Stimulated activated naive B cell treated with anti-CD40 and anti-IgM and Interleukin-4, amounts not matched to agents 10 μg/mL and 1 μg/mL and 100 μg/mL, for 72 hours (primary cell): ENCODE measurements around the gene CKLF.
"Not testable (repeated sequence)": the region's sequence is repeated elsewhere in the genome, so short reads cannot be mapped to it uniquely, and the experiment has no call there.

Experiments
- ATAC-seq, 2 donors: fragments of 150-1000 bp; cut with Tn5 transposase; replicated peaks; 2 replicates each; pipeline ENCODE4 v1.10.0; 2021; ENCODE audit warnings: moderate library complexity in 1 of 2
- DNase-seq: peaks from one replicate; pipeline ENCODE4 v3.0.0; 2021
- H3K27ac Mint-ChIP-seq: one replicate; pipeline ENCODE4 v1.8.0; 2022; ENCODE audit warnings: mild to moderate bottlenecking, mixed read lengths
- H3K27me3 Mint-ChIP-seq, 2 donors: one replicate each; pipeline ENCODE4 v1.8.0; 2022; ENCODE audit warnings: mixed read lengths in 2 of 2
- H3K36me3 Mint-ChIP-seq, 2 donors: one replicate each; pipeline ENCODE4 v1.8.0; 2022; ENCODE audit warnings: mixed read lengths in 2 of 2, mild to moderate bottlenecking in 1 of 2
- H3K4me1 Mint-ChIP-seq, 2 donors: one replicate each; pipeline ENCODE4 v1.8.0; 2022; ENCODE audit warnings: mixed read lengths in 2 of 2, mild to moderate bottlenecking in 1 of 2
- H3K4me3 Mint-ChIP-seq, 2 donors: one replicate each; pipeline ENCODE4 v1.8.0; 2022; ENCODE audit warnings: mild to moderate bottlenecking in 2 of 2, mixed read lengths in 2 of 2, moderate library complexity in 1 of 2
- H3K9me3 Mint-ChIP-seq, 2 donors: one replicate each; pipeline ENCODE4 v1.8.0; 2022; ENCODE audit warnings: mixed read lengths in 2 of 2, mild to moderate bottlenecking in 1 of 2

The CKLF gene

DNA sequence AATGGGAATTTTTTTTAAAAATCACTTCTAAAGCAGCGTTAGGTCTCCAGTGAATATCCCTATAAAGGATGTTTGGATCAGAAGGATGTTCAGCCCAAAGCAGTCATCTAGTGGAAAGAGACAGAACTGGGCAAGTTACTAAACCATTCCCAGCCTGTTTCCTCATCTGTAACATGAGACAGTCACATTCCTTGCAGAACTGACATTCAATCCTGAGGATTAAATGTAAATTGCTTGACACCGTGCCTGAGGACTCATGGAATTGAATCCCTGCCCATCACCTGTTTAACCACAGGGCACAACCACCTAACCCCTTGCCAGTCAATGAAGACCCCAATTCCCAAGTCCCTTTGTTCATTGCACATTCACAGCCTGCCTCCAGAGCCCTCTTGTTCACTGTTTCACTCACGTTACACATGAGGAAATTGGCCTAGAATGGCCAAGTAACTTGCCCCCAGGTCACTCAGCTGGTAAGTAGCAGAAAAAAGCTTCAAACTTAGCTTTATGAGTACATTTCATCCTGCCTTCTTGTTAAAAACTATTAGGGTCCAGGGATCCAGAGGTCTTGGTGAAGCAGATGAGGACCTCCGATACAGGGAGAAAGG, 28.3 kb downstream of the CKLF start:
- Mint-ChIP-seq H3K9me3 (peaks cover 0 to 1% of the 10 kb centered on the region in 2 donors), H3K4me3 (no peak overlapping the region), H3K4me1 (peaks cover 21% of the 10 kb centered on the region in 2 donors), H3K27me3 (peaks cover 59 to 62% of the 10 kb centered on the region in 2 donors), H3K36me3 (no peaks in the 10 kb centered on the region), H3K27ac (no peak overlapping the region)
- DNase-seq (no peak), ATAC-seq (no peak)

- no peaks in the 10 kb centered on the region for H3K36me3 Mint-ChIP-seq
- peaks cover 60 to 62% of the 10 kb centered on the region in 2 donors for H3K27me3 Mint-ChIP-seq
- peak in 1 of 2 donors; percentile 16 for ATAC-seq
- no peak overlapping the region for H3K27ac Mint-ChIP-seq
- H3K4me1 Mint-ChIP-seq = peaks cover 26 to 28% of the 10 kb centered on the region in 2 donors
- no peak for DNase-seq
- H3K4me3 Mint-ChIP-seq = no peak overlapping the region
- peaks cover 0 to 1% of the 10 kb centered on the region in 2 donors for H3K9me3 Mint-ChIP-seq
Observed at GRCh38 chr16:66581246-66581952, 29.0 kb downstream of the CKLF start.

- ATAC-seq (no peak), DNase-seq (no peak)
- H3K4me3 Mint-ChIP-seq = peak overlapping the region in 1 of 2 donors; percentile 3
- H3K27me3 Mint-ChIP-seq = peaks cover 26 to 37% of the 10 kb centered on the region in 2 donors
- peaks cover 33 to 50% of the 10 kb centered on the region in 2 donors for H3K4me1 Mint-ChIP-seq
- H3K27ac Mint-ChIP-seq = peak overlapping the region; percentile 47
- no peaks in the 10 kb centered on the region for H3K36me3 Mint-ChIP-seq
- peaks cover 0 to 1% of the 10 kb centered on the region in 2 donors for H3K9me3 Mint-ChIP-seq
Observed at GRCh38 chr16:66585481-66586239, 33.3 kb downstream of the CKLF start.

DNA sequence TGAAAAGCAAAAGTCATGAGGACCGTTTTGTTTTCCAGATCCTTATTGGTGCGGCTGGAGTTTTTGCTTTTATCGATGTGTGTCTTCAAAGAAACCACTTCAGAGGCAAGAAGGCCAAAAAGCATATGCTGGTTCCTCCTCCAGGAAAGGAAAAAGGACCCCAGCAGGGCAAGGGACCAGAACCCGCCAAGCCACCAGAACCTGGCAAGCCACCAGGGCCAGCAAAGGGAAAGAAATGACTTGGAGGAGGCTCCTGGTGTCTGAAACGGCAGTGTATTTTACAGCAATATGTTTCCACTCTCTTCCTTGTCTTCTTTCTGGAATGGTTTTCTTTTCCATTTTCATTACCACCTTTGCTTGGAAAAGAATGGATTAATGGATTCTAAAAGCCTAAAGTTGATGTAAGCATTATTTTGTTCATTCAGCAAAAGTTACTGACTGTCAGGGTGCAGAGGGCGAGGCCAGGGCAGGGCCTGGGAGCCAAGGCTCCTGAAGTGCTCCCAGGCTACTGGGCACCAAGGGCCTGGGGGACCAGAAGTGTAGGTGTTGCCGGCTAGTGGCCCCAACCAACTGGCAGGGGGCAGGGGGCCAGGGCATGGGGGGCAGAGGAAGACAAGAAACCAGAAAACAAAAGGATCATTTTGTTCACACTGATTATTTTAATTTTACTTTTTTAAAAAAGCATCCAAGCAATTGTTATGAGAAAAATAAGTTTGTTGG, 35.7 kb downstream of the CKLF start:
- Mint-ChIP-seq H3K4me3 (peak overlapping the region in 1 of 2 donors; percentile 76), H3K4me1 (peaks cover 26 to 52% of the 10 kb centered on the region in 2 donors), H3K27ac (no peak overlapping the region), H3K27me3 (peaks cover 17 to 38% of the 10 kb centered on the region in 2 donors), H3K36me3 (no peaks in the 10 kb centered on the region), H3K9me3 (no peaks in the 10 kb centered on the region)
- DNase-seq (no peak), ATAC-seq (no peak)

- Mint-ChIP-seq H3K27me3 (peaks cover 17 to 38% of the 10 kb centered on the region in 2 donors), H3K27ac (no peak overlapping the region), H3K4me3 (peak overlapping the region; percentile 49 to 50), H3K4me1 (peaks cover 26 to 53% of the 10 kb centered on the region in 2 donors), H3K36me3 (no peaks in the 10 kb centered on the region), H3K9me3 (peaks cover 0 to 2% of the 10 kb centered on the region in 2 donors)
- peak; percentile 90 to 94 for ATAC-seq
- no peak for DNase-seq
Observed at GRCh38 chr16:66588981-66589713, 36.8 kb downstream of the CKLF start.

GRCh38 chr16:66590322-66590721, 37.9 kb downstream of the CKLF start:
- Mint-ChIP-seq H3K9me3 (peaks cover 0 to 2% of the 10 kb centered on the region in 2 donors), H3K4me1 (peaks cover 34 to 63% of the 10 kb centered on the region in 2 donors)

DNA sequence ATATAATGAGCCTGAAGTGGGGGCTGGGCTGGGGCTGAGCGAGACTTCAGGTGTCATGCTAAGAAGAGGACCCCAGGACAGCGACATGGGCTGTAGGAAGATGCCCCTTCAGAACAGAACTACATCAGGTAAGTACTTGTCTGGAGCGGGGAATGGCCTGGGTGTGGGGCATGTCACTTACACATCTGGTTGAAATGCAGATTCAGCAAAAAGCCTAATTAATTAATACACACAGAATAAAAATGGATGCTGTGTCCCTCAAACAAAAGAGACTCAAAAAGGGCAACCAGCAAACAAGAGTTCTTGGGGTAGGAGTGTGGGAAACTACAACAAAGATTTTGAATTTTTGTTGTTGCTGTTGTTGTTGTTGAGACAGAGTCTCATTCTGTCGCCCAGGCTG, 38.6 kb downstream of the CKLF start:
- peaks cover 27 to 56% of the 10 kb centered on the region in 2 donors for H3K4me1 Mint-ChIP-seq
- no peak overlapping the region for H3K27ac Mint-ChIP-seq
- no peaks in the 10 kb centered on the region for H3K36me3 Mint-ChIP-seq
- H3K4me3 Mint-ChIP-seq = no peak overlapping the region
- DNase-seq (no peak), ATAC-seq (no peak)
- peaks cover 5 to 30% of the 10 kb centered on the region in 2 donors for H3K27me3 Mint-ChIP-seq
- H3K9me3 Mint-ChIP-seq = peaks cover 0 to 2% of the 10 kb centered on the region in 2 donors

More at GRCh38 chr16:66590322-66590721, 37.9 kb downstream of the CKLF start:
- Mint-ChIP-seq H3K4me3 (peak overlapping the region; percentile 72 to 82), H3K36me3 (no peaks in the 10 kb centered on the region), H3K27ac (peak overlapping the region; percentile 0), H3K27me3 (peaks cover 12 to 36% of the 10 kb centered on the region in 2 donors)
- ATAC-seq = no peak
- DNase-seq = no peak

GRCh38 chr16:66592241-66592640, 39.9 kb downstream of the CKLF start:
- Mint-ChIP-seq H3K27me3 (peaks cover 6 to 24% of the 10 kb centered on the region in 2 donors), H3K36me3 (no peaks in the 10 kb centered on the region), H3K4me1 (peaks cover 22 to 52% of the 10 kb centered on the region in 2 donors), H3K27ac (no peak overlapping the region), H3K9me3 (peaks cover 0 to 2% of the 10 kb centered on the region in 2 donors), H3K4me3 (no peak overlapping the region)
- ATAC-seq = no peak
- no peak for DNase-seq

- ATAC-seq (no peak), DNase-seq (no peak)
- no peak overlapping the region for H3K27ac Mint-ChIP-seq
- peaks cover 20 to 51% of the 10 kb centered on the region in 2 donors for H3K4me1 Mint-ChIP-seq
- H3K27me3 Mint-ChIP-seq = peaks cover 9 to 28% of the 10 kb centered on the region in 2 donors
- peaks cover 0 to 2% of the 10 kb centered on the region in 2 donors for H3K9me3 Mint-ChIP-seq
- no peaks in the 10 kb centered on the region for H3K36me3 Mint-ChIP-seq
- H3K4me3 Mint-ChIP-seq = no peak overlapping the region
Observed at GRCh38 chr16:66592814-66593213, 40.4 kb downstream of the CKLF start.

GRCh38 chr16:66594739-66595138, 42.4 kb downstream of the CKLF start:
- H3K4me3 Mint-ChIP-seq = peak overlapping the region in 1 of 2 donors; percentile 19
- no peak overlapping the region for H3K27ac Mint-ChIP-seq
- peak; percentile 75 to 87 for ATAC-seq
- no peaks in the 10 kb centered on the region for H3K36me3 Mint-ChIP-seq
- peaks cover 16 to 30% of the 10 kb centered on the region in 2 donors for H3K27me3 Mint-ChIP-seq
- peak; percentile 38 for DNase-seq
- H3K4me1 Mint-ChIP-seq = peaks cover 14 to 32% of the 10 kb centered on the region in 2 donors
- peaks cover 0 to 2% of the 10 kb centered on the region in 2 donors for H3K9me3 Mint-ChIP-seq

DNA sequence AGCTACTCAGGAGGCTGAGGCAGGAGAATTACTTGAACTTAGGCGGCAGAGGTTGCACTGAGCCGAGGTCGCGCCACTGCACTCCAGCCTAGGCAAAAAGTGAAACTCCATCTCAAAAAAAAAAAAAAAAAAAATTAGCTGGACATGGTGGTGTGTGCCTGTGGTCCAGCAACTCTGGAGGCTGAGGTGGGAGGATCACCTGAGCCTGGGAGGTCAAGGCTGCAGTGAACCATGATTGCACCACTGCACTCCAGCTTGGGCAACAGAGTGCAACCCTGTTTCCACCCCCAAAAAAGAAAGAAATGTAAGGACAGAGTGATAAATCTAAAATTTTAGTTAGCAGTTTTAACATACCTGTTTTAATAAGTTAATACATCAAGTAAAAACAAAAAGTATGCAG, 44.2 kb downstream of the CKLF start:
- ATAC-seq, H3K4me3 Mint-ChIP-seq, H3K27ac Mint-ChIP-seq, DNase-seq: not testable (repeated sequence)
- Mint-ChIP-seq H3K9me3 (peaks cover 7 to 11% of the 10 kb centered on the region in 2 donors), H3K36me3 (peaks cover 10 to 11% of the 10 kb centered on the region in 2 donors), H3K4me1 (peaks cover 10 to 23% of the 10 kb centered on the region in 2 donors), H3K27me3 (peaks cover 27 to 44% of the 10 kb centered on the region in 2 donors)

DNA sequence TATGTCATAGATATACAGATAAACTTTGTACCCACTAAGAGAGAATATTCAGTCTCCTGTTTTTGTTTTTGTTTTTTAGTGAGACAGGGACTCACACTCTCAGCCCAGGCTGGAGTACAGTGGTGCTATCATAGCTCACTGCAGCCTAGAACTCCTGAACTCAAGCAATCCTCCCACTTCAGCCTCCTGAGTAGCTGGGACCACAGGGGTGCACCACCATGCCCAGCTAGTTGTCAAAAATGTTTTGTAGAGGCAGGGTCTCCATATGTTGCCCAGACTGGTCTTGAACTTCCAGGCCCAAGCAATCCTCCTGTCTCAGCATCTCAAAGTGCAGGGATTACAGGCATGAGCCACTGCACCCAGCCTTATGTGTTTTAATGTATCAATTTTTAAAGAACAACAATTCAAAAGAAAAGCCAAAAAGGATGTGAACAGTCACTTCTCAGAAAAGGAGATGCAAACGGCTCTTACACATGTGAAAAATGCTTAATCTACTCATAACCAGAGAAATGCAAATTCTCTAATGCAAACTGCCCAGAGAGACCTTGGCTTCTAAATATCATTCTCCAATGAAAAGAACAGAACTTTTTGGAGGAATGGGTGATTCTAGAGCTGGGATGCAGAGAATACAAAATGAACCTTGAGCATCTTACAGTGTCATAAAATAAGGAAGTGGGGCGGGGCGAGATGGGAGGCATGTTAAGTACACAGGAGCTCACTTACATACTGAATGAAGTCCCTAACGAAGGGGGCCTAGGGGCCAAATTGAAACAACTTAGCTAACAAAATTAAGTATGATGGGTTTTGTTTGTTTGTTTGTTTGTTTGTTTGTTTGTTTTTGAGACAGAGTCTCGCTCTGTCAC, 44.8 kb downstream of the CKLF start:
- H3K36me3 Mint-ChIP-seq = peaks cover 11 to 13% of the 10 kb centered on the region in 2 donors
- peak; percentile 37 to 76 for ATAC-seq
- H3K4me1 Mint-ChIP-seq = peaks cover 10 to 24% of the 10 kb centered on the region in 2 donors
- no peak for DNase-seq
- H3K4me3 Mint-ChIP-seq = peak overlapping the region in 1 of 2 donors; percentile 30
- H3K27ac Mint-ChIP-seq = no peak overlapping the region
- peaks cover 23 to 38% of the 10 kb centered on the region in 2 donors for H3K27me3 Mint-ChIP-seq
- H3K9me3 Mint-ChIP-seq = peaks cover 7 to 14% of the 10 kb centered on the region in 2 donors
